DOHH2 (cell line): ENCODE measurements around the gene NEK10.

ENCODE experiments used
- CTCF ChIP-seq: fragments of 200-600 bp; sonication (generic); IDR thresholded peaks from one replicate; pipeline ENCODE4 v1.5.1; 2014; ENCODE audit warnings: antibody characterized with exemption, mild to moderate bottlenecking, low read depth, low read length; ENCODE audit not compliant: poor library complexity, severe bottlenecking
- EZH2phosphoT487 ChIP-seq: fragments of 200-600 bp; sonication (generic); IDR thresholded peaks from 2 replicates; pipeline ENCODE4 v1.6.1; 2017; ENCODE audit warnings: borderline replicate concordance, mild to moderate bottlenecking, antibody characterized with exemption, low read length, moderate library complexity, mixed read lengths

DNA sequence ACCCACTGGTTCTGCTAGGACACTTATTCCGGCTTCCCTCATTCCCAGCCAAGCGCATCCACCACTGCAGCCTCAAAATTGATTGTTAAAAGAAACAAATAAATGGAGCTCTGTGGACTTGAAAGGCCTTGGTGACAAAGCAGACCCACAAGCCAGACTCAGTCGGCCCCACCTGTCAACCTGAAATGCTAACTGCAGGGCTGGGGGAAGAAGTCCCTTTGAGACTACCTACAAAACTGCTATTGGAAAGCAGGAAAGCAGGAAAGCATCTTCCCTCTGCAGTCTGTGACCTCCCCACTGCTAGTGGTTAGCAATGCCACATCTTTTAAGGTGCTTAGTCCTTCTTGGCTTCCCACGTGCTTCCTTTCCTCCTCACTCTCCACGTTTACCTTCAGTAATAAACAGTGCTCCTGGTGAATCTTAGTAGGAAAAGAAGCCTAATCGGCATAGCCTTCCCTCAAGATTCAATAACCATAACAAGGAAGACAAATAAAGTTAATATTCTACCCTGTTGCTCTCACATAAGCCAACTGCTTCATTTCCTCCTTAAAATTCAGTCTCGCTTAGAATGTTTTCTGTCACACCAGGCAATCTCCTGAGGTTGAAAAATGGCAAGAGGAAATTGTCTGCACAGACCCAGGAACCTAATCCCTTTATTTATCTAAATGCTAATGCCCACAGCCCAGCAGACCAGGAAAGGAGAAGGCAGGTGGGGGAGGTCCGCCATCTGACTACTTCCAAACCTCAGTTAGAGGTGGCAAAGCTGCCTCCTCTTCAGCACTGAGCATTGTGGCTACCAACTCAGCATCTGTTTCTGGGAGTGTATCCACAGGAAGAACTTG is 296.2 kb downstream of the NEK10 start:
- TF ChIP-seq CTCF (no peak), EZH2phosphoT487 (no peak)
